Ovary (tissue), 9 donors: ENCODE measurements around the gene SDC4. TPM values are rescaled to one million over a fixed set of nuclear protein-coding genes. Genes with fewer than 3 reads are reported as not detected.
"Not testable (repeated sequence)": the region's sequence is repeated elsewhere in the genome, so short reads cannot be mapped to it uniquely, and the experiment has no call there.

Experiments used
- DNase-seq, 5 donors: peaks; one replicate each; pipeline ENCODE4 v3.0.0-alpha.2; 2019 to 2020
- H3K27ac ChIP-seq, 2 donors: fragments of 200-600 bp; one replicate each; pipeline versions ENCODE4 v1.5.1 to v1.8.0; 2019 to 2022
- H3K27me3 ChIP-seq: fragments of 200-600 bp; one replicate; pipeline ENCODE4 v1.8.0; 2022
- H3K36me3 ChIP-seq: fragments of 200-600 bp; sonication (generic); one replicate; pipeline ENCODE4 v1.5.1; 2019
- H3K4me1 ChIP-seq: one replicate; pipeline ENCODE4 v1.8.1; 2013; ENCODE audit warnings: mild to moderate bottlenecking, moderate library complexity; ENCODE audit not compliant: insufficient read depth
- H3K4me3 ChIP-seq: fragments of 200-600 bp; sonication (generic); one replicate; pipeline ENCODE4 v1.5.1; 2017
- H3K9me3 ChIP-seq, 2 donors: fragments of 200-600 bp in 1 of 2; sonication (generic) in 1 of 2; one replicate each; pipeline versions ENCODE4 v1.5.1 to v1.8.1; 2013 to 2019; ENCODE audit warnings: mild to moderate bottlenecking in 1 of 2, moderate library complexity in 1 of 2
- CTCF ChIP-seq, 3 donors: fragments of 450-650 bp in 2 of 3; fragments of 200-600 bp in 1 of 3; IDR thresholded peaks; one replicate each; pipeline versions ENCODE4 v1.5.1 to v1.8.0; 2016 to 2022; ENCODE audit warnings: antibody characterized with exemption in 3 of 3, mild to moderate bottlenecking in 1 of 3
- EP300 ChIP-seq: sonication (generic); formaldehyde crosslinking; IDR thresholded peaks from one replicate; pipeline ENCODE4 v1.6.1; 2017; ENCODE audit warnings: antibody characterized with exemption
- POLR2A ChIP-seq: fragments of 450-650 bp; IDR thresholded peaks from one replicate; pipeline ENCODE4 v1.6.1; 2017; ENCODE audit warnings: antibody characterized with exemption, mild to moderate bottlenecking, moderate library complexity
- WGBS, 3 donors: extraction: QIAGEN DNeasy Blood & Tissue Kit in 1 of 3; methylation state at CpG; one replicate each; pipeline versions ENCODE4 v1.1.5 to v1.1.7; 2013 to 2017; 5-methylcytosine and 5-hydroxymethylcytosine counted together
- intact Hi-C, 4 donors: fragments of 100-400 bp; cut with DNase I; formaldehyde crosslinking; loops; one replicate each; pipeline versions ENCODE4 v1.11.0 to v1.15.1; 2022 to 2023
- polyA plus RNA-seq, 2 donors: library from polyadenylated mRNA; stranded (reverse); fragments of 200-250 nt in 1 of 2; fragments of 350-450 nt in 1 of 2; fragmentation: Illumina TruSeq in 1 of 2; extraction: RNeasy Lipid Tissue Mini Kit (QIAGEN cat#74804) in 1 of 2; gene quantifications; one replicate each; pipeline ENCODE4 v1.2.3, GENCODE V29; 2013 to 2014
- total RNA-seq, 7 donors: library from RNA; depleted of rRNA in 2 of 7; stranded (reverse); fragments of >200 nt in 2 of 7; fragmentation: NEBNext Ultra II Directional in 3 of 7; extraction: Animal tissue kit (Norgen Biotek cat#: 25700) in 3 of 7; gene quantifications; one replicate each; pipeline versions ENCODE4 v1.1.0 to v1.2.4, GENCODE V29; 2016 to 2023
- donor health status: DM: no; HTN: no; CAD: no; lungs with moderate emphysema.
- donor health status: DM: no; HTN: no; CAD: no.
- donor health status: Bipolar disorder and iron deficiency.
- donor health status: DM: yes; HTN: yes; CAD: no.
- donor health status: DM: no; HTN: no; CAD: no.
- donor health status: DM: yes; HTN: yes; CAD: no.

SDC4 gene
- total and polyA plus RNA-seq, 9 donors, result 12.9 to 269 (median 45.9) TPM

- WGBS, 3 donors, result 83 to 96% (median 92%) methylated on average over 1 of the region's 1 CpG
- TF ChIP-seq POLR2A, result no peak
- TF ChIP-seq CTCF (IDR thresholded peaks at IDR 0.05), result no peak
- no peak for TF ChIP-seq EP300
- no peak for DNase-seq
- Histone ChIP-seq H3K27me3 (no peaks in the 10 kb centered on the region), H3K9me3 (no peaks in the 10 kb centered on the region), H3K27ac (no peak overlapping the region), H3K4me3 (no peak overlapping the region), H3K4me1 (peaks cover 3% of the 10 kb centered on the region), H3K36me3 (no peaks in the 10 kb centered on the region)
- intact Hi-C loops, result no loop called here
Observed at GRCh38 chr20:45353746-45354145, 5.5 kb upstream of the SDC4 start.

GRCh38 chr20:45352729-45353128 lies 4.5 kb upstream of the SDC4 start:
- intact Hi-C loops, result no loop called here
- H3K27ac ChIP-seq, result no peak overlapping the region
- TF ChIP-seq POLR2A, result no peak
- no peak for TF ChIP-seq CTCF (IDR thresholded peaks at IDR 0.05)
- TF ChIP-seq EP300, result no peak

GRCh38 chr20:45350795-45351194 lies 2.6 kb upstream of the SDC4 start:
- 93 to 94% (median 93%) methylated on average over 10 of the region's 10 CpGs for WGBS, 3 donors
- H3K4me1 ChIP-seq, H3K36me3 ChIP-seq, H3K9me3 ChIP-seq, intact Hi-C loops, H3K27me3 ChIP-seq, H3K4me3 ChIP-seq, DNase-seq, H3K27ac ChIP-seq: not testable (repeated sequence)

More at GRCh38 chr20:45352729-45353128, 4.5 kb upstream of the SDC4 start:
- Histone ChIP-seq H3K27me3 (no peaks in the 10 kb centered on the region), H3K9me3 (no peaks in the 10 kb centered on the region), H3K4me1 (no peaks in the 10 kb centered on the region), H3K4me3 (no peak overlapping the region), H3K36me3 (no peaks in the 10 kb centered on the region)
- 74 to 81% (median 80%) methylated on average over 3 of the region's 3 CpGs for WGBS, 3 donors
- no peak for DNase-seq

GRCh38 chr20:45350217-45350616 lies 2.0 kb upstream of the SDC4 start:
- 46 to 55% (median 48%) methylated on average over 1 of the region's 1 CpG for WGBS, 3 donors
- TF ChIP-seq EP300 (no peak), CTCF (IDR thresholded peaks at IDR 0.05) (no peak), POLR2A (no peak)
- no peak for DNase-seq
- intact Hi-C loops, result no loop called here
- no peaks in the 10 kb centered on the region for H3K36me3 ChIP-seq
- H3K4me1 ChIP-seq, result peaks cover 6% of the 10 kb centered on the region
- no peaks in the 10 kb centered on the region for H3K9me3 ChIP-seq
- H3K27ac ChIP-seq, result no peak overlapping the region
- no peaks in the 10 kb centered on the region for H3K27me3 ChIP-seq
- no peak overlapping the region for H3K4me3 ChIP-seq

GRCh38 chr20:45347297-45347935 lies 808 bp downstream of the SDC4 start:
- 25 to 37% (median 34%) methylated on average over 10 of the region's 10 CpGs for whole genome bisulfite sequencing, 3 donors
- Histone ChIP-seq H3K4me1 (peaks cover 12% of the 10 kb centered on the region), H3K4me3 (peak overlapping the region; percentile 67), H3K27ac (peak overlapping the region; percentile 21 to 59), H3K27me3 (no peaks in the 10 kb centered on the region), H3K36me3 (no peaks in the 10 kb centered on the region), H3K9me3 (no peaks in the 10 kb centered on the region)
- intact Hi-C loops, result no loop called here
- DNase-seq, result no peak
- TF ChIP-seq EP300 (no peak), CTCF (IDR thresholded peaks at IDR 0.05) (no peak), POLR2A (no peak)
